GM21786 (cell line): ENCODE measurements around the gene CPAMD8.
A peak's percentile ranks its signal among the peaks of the same experiment; 100 is the strongest.

Experiments used
- ATAC-seq: cut with Tn5 transposase; IDR thresholded peaks from one replicate; pipeline ENCODE4 v1.9.1; 2021; ENCODE audit not compliant: unreplicated experiment

Gene CPAMD8

GRCh38 chr19:16921766-16922591 is 104.6 kb downstream of the CPAMD8 start:
- ATAC-seq: no peak

GRCh38 chr19:16920816-16921529 is 105.6 kb downstream of the CPAMD8 start:
- no peak for ATAC-seq

- ATAC-seq: no peak
Measured at GRCh38 chr19:16919496-16919895, 107.1 kb downstream of the CPAMD8 start.

GRCh38 chr19:16917401-16917800 is 109.2 kb downstream of the CPAMD8 start:
- ATAC-seq: no peak

GRCh38 chr19:16915734-16916133 is 110.9 kb downstream of the CPAMD8 start:
- no peak for ATAC-seq

GRCh38 chr19:16915135-16915534 is 111.5 kb downstream of the CPAMD8 start:
- no peak for ATAC-seq

- no peak for ATAC-seq
Measured at GRCh38 chr19:16914421-16914820, 112.2 kb downstream of the CPAMD8 start.

GRCh38 chr19:16912780-16913179 is 113.8 kb downstream of the CPAMD8 start:
- no peak for ATAC-seq

- no peak for ATAC-seq
Measured at GRCh38 chr19:16911046-16911445, 115.6 kb downstream of the CPAMD8 start.

- ATAC-seq: no peak
Measured at GRCh38 chr19:16908759-16909158, 117.9 kb downstream of the CPAMD8 start.

- ATAC-seq: no peak
Measured at GRCh38 chr19:16904599-16904998, 122.0 kb downstream of the CPAMD8 start.

- ATAC-seq: no peak
Measured at GRCh38 chr19:16903347-16903746, 123.3 kb downstream of the CPAMD8 start.

- ATAC-seq: no peak
Measured at GRCh38 chr19:16902545-16902944, 124.1 kb downstream of the CPAMD8 start.

GRCh38 chr19:16901491-16902175 is 125.0 kb downstream of the CPAMD8 start:
- ATAC-seq: no peak

- no peak for ATAC-seq
Measured at GRCh38 chr19:16899566-16900075, 127.0 kb downstream of the CPAMD8 start.

GRCh38 chr19:16898361-16899015 is 128.1 kb downstream of the CPAMD8 start:
- ATAC-seq: no peak

GRCh38 chr19:16897856-16898161 is 128.8 kb downstream of the CPAMD8 start:
- ATAC-seq: no peak

- ATAC-seq: peak; percentile 43
Measured at GRCh38 chr19:16897029-16897855, 129.4 kb downstream of the CPAMD8 start.

- ATAC-seq: peak; percentile 18
Measured at GRCh38 chr19:16896146-16897028, 130.2 kb downstream of the CPAMD8 start.
